Thyroid gland (tissue), 4 donors: ENCODE measurements around the gene HOXA3.

Experiments used
- POLR2A ChIP-seq, 2 donors: fragments of 450-650 bp; IDR thresholded peaks; one replicate each; pipeline ENCODE4 v1.6.1; 2017; ENCODE audit warnings: antibody characterized with exemption in 2 of 2, mild to moderate bottlenecking in 2 of 2, moderate library complexity in 1 of 2
- TF ChIP-seq, protein P1 (sequence below), 6 experiments: fragments of 200-600 bp in 3 of 6; fragments of 450-650 bp in 3 of 6; sonication (generic) in 3 of 6; IDR thresholded peaks; one replicate each; pipeline ENCODE4 v1.5.1; 2016 to 2019; ENCODE audit warnings: antibody characterized with exemption in 6 of 6, mild to moderate bottlenecking in 2 of 6, inconsistent platforms in 1 of 6, moderate library complexity in 1 of 6

DNA sequence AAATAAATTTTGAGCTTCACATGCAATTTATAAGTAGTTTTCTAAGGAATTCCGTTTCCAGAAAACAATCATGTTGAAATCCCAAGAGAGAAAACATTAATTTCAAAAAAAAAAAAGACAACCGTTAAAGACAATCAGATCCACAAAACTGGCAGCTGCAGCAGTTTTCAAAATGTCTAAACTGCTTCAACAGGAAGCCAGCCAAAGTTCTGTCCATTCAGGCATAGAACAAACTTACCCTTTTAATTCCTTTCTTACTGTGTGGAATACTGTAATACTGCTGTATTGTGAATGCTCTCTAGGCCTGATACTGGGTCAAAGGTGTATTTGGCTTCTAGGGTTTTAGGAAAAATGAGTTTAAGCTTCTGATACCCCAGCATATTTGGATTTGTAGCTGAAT is 88.2 kb downstream of the HOXA3 start:
- TF ChIP-seq, protein P1, sequence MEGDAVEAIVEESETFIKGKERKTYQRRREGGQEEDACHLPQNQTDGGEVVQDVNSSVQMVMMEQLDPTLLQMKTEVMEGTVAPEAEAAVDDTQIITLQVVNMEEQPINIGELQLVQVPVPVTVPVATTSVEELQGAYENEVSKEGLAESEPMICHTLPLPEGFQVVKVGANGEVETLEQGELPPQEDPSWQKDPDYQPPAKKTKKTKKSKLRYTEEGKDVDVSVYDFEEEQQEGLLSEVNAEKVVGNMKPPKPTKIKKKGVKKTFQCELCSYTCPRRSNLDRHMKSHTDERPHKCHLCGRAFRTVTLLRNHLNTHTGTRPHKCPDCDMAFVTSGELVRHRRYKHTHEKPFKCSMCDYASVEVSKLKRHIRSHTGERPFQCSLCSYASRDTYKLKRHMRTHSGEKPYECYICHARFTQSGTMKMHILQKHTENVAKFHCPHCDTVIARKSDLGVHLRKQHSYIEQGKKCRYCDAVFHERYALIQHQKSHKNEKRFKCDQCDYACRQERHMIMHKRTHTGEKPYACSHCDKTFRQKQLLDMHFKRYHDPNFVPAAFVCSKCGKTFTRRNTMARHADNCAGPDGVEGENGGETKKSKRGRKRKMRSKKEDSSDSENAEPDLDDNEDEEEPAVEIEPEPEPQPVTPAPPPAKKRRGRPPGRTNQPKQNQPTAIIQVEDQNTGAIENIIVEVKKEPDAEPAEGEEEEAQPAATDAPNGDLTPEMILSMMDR (IDR thresholded peaks at IDR 0.05), result no peak
- TF ChIP-seq POLR2A (IDR thresholded peaks at IDR 0.05), result no peak
